GM20000 (cell line): ENCODE data around the gene KIAA0232.
"Not testable (repeated sequence)": the region's sequence is repeated elsewhere in the genome, so short reads cannot be mapped to it uniquely, and the experiment has no call there.

ENCODE experiments used
- DNase-seq: peaks from one replicate; pipeline ENCODE4 v3.0.0; 2012; ENCODE audit warnings: low spot score
- TF ChIP-seq, protein P1 (sequence below): IDR thresholded peaks from 2 replicates; pipeline ENCODE4 v1.5.1; 2012; ENCODE audit warnings: mild to moderate bottlenecking, control low read depth; ENCODE audit errors: extremely low read depth, missing control alignments

KIAA0232 gene

DNA sequence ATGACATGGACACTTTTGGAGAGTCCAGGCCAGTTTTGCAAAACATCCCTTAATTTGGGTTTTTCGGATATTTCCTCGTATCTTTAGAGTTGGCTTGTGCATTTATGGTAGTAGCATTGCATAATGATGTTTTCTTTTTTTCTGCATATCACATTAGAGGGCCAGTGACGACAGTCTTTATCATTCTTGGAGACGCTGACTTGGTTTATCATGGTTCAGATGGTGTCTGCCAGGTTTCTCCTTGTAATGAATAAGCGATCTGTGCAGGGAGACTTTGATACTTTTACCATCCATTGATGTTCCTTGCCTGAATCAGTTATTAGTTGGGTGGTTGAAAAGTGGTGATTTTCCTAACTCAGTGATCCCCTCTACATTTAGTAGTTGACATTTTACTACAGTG, 46.6 kb downstream of the KIAA0232 start:
- no peak for DNase-seq
- TF ChIP-seq, protein P1, sequence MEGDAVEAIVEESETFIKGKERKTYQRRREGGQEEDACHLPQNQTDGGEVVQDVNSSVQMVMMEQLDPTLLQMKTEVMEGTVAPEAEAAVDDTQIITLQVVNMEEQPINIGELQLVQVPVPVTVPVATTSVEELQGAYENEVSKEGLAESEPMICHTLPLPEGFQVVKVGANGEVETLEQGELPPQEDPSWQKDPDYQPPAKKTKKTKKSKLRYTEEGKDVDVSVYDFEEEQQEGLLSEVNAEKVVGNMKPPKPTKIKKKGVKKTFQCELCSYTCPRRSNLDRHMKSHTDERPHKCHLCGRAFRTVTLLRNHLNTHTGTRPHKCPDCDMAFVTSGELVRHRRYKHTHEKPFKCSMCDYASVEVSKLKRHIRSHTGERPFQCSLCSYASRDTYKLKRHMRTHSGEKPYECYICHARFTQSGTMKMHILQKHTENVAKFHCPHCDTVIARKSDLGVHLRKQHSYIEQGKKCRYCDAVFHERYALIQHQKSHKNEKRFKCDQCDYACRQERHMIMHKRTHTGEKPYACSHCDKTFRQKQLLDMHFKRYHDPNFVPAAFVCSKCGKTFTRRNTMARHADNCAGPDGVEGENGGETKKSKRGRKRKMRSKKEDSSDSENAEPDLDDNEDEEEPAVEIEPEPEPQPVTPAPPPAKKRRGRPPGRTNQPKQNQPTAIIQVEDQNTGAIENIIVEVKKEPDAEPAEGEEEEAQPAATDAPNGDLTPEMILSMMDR, result no peak

DNA sequence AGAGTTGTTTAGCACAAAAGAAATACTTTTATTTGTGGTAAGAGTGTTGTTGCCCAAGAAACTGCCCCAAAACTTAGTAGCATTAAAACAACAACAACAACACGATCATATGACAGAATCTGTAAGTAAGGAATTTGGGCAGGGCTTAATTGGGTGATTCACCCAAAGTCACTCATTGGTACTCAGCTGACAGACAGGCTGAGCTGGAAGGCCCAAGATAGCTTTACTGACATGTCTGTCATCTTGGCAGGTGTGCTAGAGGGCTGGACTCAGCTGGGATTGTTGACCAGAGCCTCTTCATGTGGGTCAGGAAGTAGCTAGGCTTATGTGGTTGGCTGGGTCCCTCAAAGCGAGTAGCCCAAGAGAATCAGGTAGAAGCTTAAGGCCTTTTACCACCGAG, 52.3 kb downstream of the KIAA0232 start:
- no peak for DNase-seq
- TF ChIP-seq, protein P1, result no peak

DNA sequence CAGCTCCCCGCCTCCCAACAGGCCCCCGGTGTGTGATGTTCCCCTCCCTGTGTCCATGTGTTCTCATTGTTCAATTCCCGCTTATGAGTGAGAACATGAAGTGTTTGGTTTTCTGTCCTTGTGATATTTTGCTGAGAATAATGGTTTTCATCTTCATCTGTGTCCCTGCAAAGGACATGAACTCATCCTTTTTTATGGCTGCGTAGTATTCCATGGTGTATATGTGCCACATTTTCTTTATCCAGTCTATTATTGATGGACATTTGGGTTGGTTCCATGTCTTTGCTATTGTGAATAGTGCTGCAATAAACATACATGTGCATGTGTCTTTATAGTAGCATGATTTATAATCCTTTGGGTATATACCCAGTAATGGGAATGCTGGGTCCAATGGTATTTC, 53.1 kb downstream of the KIAA0232 start:
- not testable (repeated sequence) for DNase-seq

DNA sequence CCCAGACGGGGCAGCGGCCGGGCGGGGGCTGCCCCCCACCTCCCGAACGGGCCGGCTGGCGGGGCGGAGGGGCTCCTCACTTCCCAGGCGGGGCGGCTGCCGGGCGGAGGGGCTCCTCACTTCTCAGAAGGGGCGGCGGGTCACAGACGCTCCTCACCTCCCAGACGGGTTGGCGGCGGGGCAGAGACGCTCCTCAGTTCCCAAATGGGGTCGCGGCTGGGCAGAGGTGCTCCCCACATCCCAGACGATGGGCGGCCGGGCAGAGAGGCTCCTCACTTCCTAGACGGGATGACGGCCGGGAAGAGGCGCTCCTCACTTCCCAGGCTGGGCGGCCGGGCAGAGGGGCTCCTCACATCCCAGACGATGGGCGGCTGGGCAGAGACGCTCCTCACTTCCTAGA, 54.6 kb downstream of the KIAA0232 start:
- DNase-seq, result not testable (repeated sequence)

DNA sequence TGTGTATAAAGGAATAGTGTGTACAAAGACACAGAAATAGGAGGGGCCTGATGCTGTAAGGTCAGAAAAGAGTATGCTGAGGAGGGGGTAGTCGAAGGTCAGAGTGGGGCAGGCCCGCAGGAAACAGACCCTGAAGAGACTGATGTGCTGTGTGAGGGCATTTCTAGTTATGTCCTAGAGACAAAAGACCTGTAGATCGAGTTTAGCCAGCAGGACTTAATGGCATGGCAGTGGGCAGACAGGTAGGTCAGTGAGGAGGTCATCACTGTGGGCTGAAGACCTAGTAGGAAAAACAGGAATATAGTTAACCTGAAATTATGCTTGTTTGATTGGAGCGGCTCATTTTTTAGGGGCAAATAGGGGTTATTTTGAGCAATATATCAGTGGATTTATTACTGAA, 57.1 kb downstream of the KIAA0232 start:
- DNase-seq, result no peak
- TF ChIP-seq, protein P1, result no peak

DNA sequence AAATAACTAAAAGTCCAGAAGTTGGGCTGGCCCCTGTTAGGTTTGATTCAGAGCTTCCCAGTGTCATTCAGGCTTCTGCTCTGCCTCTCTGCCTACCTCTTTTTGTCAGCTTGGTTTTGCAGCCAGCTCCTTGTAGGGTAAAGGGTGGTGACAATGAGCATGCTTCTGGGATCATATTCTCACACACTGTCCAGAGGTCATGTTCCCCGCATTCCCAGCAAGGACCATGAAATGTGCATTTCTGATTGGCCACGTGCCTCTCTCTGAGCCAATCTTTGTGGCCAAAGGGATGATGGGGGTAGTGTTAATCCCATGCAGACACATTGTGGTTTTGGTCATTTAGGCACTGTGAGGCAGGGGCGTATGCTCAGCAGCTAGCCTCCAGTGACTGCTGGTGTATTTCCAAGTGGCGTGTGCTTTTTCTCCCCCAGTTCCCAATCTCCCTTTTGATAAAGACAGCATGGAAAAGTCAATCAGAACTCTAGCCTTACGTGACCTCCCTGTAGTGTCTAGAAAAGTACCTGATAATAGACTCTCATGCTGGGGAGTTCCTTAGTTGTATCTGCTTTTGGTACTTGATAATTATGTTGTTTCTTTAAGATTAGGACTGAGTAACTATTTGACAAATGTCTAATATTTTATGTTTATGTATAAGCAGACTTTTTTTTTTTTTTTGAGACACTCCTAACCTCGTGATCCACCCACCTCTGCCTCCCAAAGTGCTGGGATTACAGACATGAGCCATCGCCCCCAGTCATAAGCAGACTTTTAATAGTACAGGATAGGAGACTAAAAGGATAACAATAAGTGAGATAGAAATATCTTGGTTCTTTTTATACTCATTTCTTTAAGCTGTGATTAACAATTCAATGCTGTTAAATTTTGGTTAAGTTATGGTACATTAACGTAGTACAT, 57.8 kb downstream of the KIAA0232 start:
- no peak for DNase-seq
- TF ChIP-seq, protein P1, result no peak

DNA sequence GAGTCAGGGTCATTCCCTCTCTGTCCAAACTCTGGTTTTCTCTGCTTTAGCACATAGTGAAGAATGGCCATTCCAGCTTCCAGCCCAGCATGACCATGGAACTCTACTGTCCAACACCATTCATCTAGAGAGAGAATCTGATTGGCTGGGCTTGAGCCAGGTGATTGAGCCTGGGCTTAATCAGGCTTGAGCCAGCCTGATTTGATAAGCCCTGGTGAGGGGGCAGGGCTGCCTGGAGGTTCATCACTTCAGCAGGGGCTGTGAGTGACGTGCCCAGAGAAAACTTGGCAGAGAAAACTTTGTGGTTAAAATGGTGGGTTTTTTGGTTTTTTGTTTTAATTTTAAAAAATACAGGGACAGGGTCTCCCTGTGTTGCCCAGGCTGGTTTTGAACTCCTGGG, 62.5 kb downstream of the KIAA0232 start:
- TF ChIP-seq, protein P1, result no peak

DNA sequence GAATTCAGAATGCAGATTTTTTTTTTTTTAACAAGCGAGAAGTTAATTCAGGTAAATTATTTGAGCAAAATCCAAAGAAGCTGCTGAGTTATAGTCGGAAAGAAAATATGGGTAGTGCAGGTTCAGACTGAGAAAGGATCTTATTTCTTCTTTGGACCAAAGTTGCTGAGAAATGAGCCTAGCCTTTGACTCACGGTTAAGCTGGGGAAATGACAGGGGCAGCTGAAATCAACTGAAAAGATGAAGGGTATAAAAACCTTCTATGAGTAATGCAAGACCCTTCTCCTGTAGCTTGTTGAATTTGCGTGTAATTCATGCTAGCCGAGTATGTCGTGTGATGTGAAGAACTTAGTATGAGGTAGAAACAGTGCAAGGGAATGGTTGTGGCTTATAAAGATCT, 63.0 kb downstream of the KIAA0232 start:
- TF ChIP-seq, protein P1, result no peak
- DNase-seq, result no peak

More for the DNA sequence above, 62.5 kb downstream of the KIAA0232 start:
- no peak for DNase-seq
